CD14-positive monocyte (primary cell): ENCODE results near the gene TOMM20. TPM values are rescaled to one million over a fixed set of nuclear protein-coding genes. Genes with fewer than 3 reads are reported as not detected.

ENCODE experiments used
- DNase-seq, 3 donors: peaks; one replicate each; pipeline ENCODE4 v3.0.0-alpha.2; 2011 to 2022
- H2AFZ ChIP-seq: 2 replicates; pipeline ENCODE4 v1.6.0; 2012; ENCODE audit warnings: mild to moderate bottlenecking, low read depth, low read length, inconsistent platforms; ENCODE audit not compliant: insufficient read depth, poor library complexity, severe bottlenecking
- H3K27ac ChIP-seq, 2 donors: 1 replicate in 1 of 2; 2 replicates in 1 of 2; pipeline ENCODE4 v1.5.1; 2012 to 2013; ENCODE audit warnings: low read length in 2 of 2, control low read depth in 1 of 2, inconsistent platforms in 1 of 2, low read depth in 1 of 2, mild to moderate bottlenecking in 1 of 2
- H3K27me3 ChIP-seq, 2 donors: one replicate each; pipeline versions ENCODE4 v1.6.0 to v1.6.1; 2011 to 2013; ENCODE audit warnings: low read length in 2 of 2; ENCODE audit not compliant: control insufficient read depth in 2 of 2, insufficient read depth in 2 of 2
- H3K36me3 ChIP-seq, 2 donors: replicated peaks in 1 of 2; 1 replicate in 1 of 2; 2 replicates in 1 of 2; pipeline versions ENCODE4 v1.5.1 to v1.6.1; 2012 to 2013; ENCODE audit warnings: low read length in 2 of 2, control low read depth in 1 of 2, inconsistent platforms in 1 of 2, mild to moderate bottlenecking in 1 of 2; ENCODE audit not compliant: insufficient read depth in 2 of 2, control insufficient read depth in 1 of 2
- H3K4me1 ChIP-seq, 2 donors: 1 replicate in 1 of 2; 2 replicates in 1 of 2; pipeline versions ENCODE4 v1.5.1 to v1.6.1; 2012 to 2013; ENCODE audit warnings: low read length in 2 of 2, control low read depth in 1 of 2, inconsistent platforms in 1 of 2, mild to moderate bottlenecking in 1 of 2, moderate library complexity in 1 of 2; ENCODE audit not compliant: insufficient read depth in 2 of 2, control insufficient read depth in 1 of 2
- H3K4me2 ChIP-seq: replicated peaks from 2 replicates; pipeline ENCODE3; 2012; ENCODE audit warnings: low read length, moderate library complexity, mild to moderate bottlenecking; ENCODE audit not compliant: poor library complexity, severe bottlenecking; ENCODE audit errors: extremely low read depth
- H3K4me3 ChIP-seq, 3 experiments: fragments of 200-600 bp in 1 of 3; sonication (generic) in 1 of 3; replicated peaks in 1 of 3; 1 replicate in 2 of 3; 2 replicates in 1 of 3; pipeline ENCODE4 v1.5.1; 2011 to 2013; ENCODE audit warnings: low read length in 3 of 3, mild to moderate bottlenecking in 3 of 3, control low read depth in 2 of 3, low read depth in 2 of 3, inconsistent platforms in 1 of 3, moderate library complexity in 1 of 3
- H3K79me2 ChIP-seq: 2 replicates; pipeline ENCODE4 v1.6.0; 2012; ENCODE audit warnings: mild to moderate bottlenecking, control low read depth, inconsistent platforms, low read length, moderate library complexity; ENCODE audit not compliant: insufficient read depth
- H3K9ac ChIP-seq: 2 replicates; pipeline ENCODE4 v1.6.0; 2017; ENCODE audit warnings: low read length, mild to moderate bottlenecking; ENCODE audit not compliant: insufficient read depth, poor library complexity, severe bottlenecking
- H3K9me3 ChIP-seq, 2 donors: replicated peaks in 1 of 2; 1 replicate in 1 of 2; 2 replicates in 1 of 2; pipeline versions ENCODE4 v1.5.1 to v1.6.1; 2012 to 2013; ENCODE audit warnings: low read length in 2 of 2, control low read depth in 1 of 2; ENCODE audit not compliant: control insufficient read depth in 1 of 2, insufficient read depth in 1 of 2
- H4K20me1 ChIP-seq: 2 replicates; pipeline ENCODE4 v1.6.0; 2012; ENCODE audit warnings: mild to moderate bottlenecking, low read length, control low read depth, moderate library complexity; ENCODE audit not compliant: insufficient read depth
- H3K27ac Mint-ChIP-seq, 7 donors: one replicate each; pipeline ENCODE4 v1.8.0; 2020; ENCODE audit warnings: mild to moderate bottlenecking in 7 of 7, mixed read lengths in 7 of 7, moderate library complexity in 6 of 7, inconsistent platforms in 2 of 7
- H3K27me3 Mint-ChIP-seq, 3 donors: one replicate each; pipeline ENCODE4 v1.8.0; 2021 to 2022; ENCODE audit warnings: low read depth in 3 of 3, mild to moderate bottlenecking in 3 of 3, mixed read lengths in 3 of 3, moderate library complexity in 3 of 3, inconsistent platforms in 1 of 3
- H3K36me3 Mint-ChIP-seq, 2 donors: one replicate each; pipeline ENCODE4 v1.8.0; 2020; ENCODE audit warnings: mixed read lengths in 2 of 2, inconsistent platforms in 1 of 2, mild to moderate bottlenecking in 1 of 2
- H3K4me1 Mint-ChIP-seq: one replicate; pipeline ENCODE4 v1.8.0; 2020; ENCODE audit warnings: mild to moderate bottlenecking, mixed read lengths
- H3K4me3 Mint-ChIP-seq, 2 donors: one replicate each; pipeline ENCODE4 v1.8.0; 2020; ENCODE audit warnings: mild to moderate bottlenecking in 2 of 2, mixed read lengths in 2 of 2, moderate library complexity in 1 of 2
- H3K9me3 Mint-ChIP-seq, 7 donors: one replicate each; pipeline ENCODE4 v1.8.0; 2020 to 2022; ENCODE audit warnings: mixed read lengths in 7 of 7, mild to moderate bottlenecking in 6 of 7, moderate library complexity in 6 of 7, inconsistent platforms in 2 of 7
- CTCF ChIP-seq: fragments of 200-600 bp; IDR thresholded peaks from one replicate; pipeline ENCODE4 v1.8.0; 2022; ENCODE audit warnings: antibody characterized with exemption, mild to moderate bottlenecking
- WGBS: methylation state at CpG from one replicate; pipeline ENCODE4 v1.1.5; 2013; ENCODE audit warnings: missing lambda C conversion rate; ENCODE audit not compliant: insufficient coverage; 5-methylcytosine and 5-hydroxymethylcytosine counted together
- intact Hi-C, 2 donors: fragments of 100-400 bp; cut with micrococcal nuclease; formaldehyde crosslinking; loops; one replicate each; pipeline versions ENCODE4 v1.15.0 to v1.15.1; 2023
- polyA minus RNA-seq: library from RNA; depleted of rRNA, polyadenylated mRNA; stranded (reverse); fragments of >200 nt; gene quantifications from 2 replicates; pipeline ENCODE4 v1.2.3, GENCODE V29; 2012
- polyA plus RNA-seq, 3 donors: library from polyadenylated mRNA; depleted of rRNA in 1 of 3; unstranded in 2 of 3; stranded (reverse) in 1 of 3; fragments of 300-500 nt in 2 of 3; fragments of >200 nt in 1 of 3; fragmentation: Illumina TruSeq in 2 of 3; gene quantifications; 1 replicate in 2 of 3; 2 replicates in 1 of 3; pipeline ENCODE4 v1.2.3, GENCODE V29; 2012 to 2021
- total RNA-seq, 12 experiments: library from RNA in 1 of 12; stranded (reverse) in 1 of 12; fragments of 120-200 nt in 1 of 12; gene quantifications; one replicate each; pipeline ENCODE4 v1.2.4 and lab custom pipeline; 2013 to 2026; ENCODE audit warnings: mixed read lengths in 6 of 12, inconsistent platforms in 1 of 12

The TOMM20 gene
- 45.5 TPM for total RNA-seq (2013)
- 10 to 100 TPM; 26.5 to 34.8 (median 31.5) TPM for polyA plus RNA-seq
- 10.0 and 15.2 TPM in 2 replicates for polyA minus RNA-seq
- 29.0 to 157 (median 124) reads per million in 11 experiments for total RNA-seq (lab: John Stamatoyannopoulos, UW)

- Mint-ChIP-seq H3K27ac (peak within 1 kb of the TSS; percentile 96 to 99 (median 98)), H3K4me1 (peaks cover 20% of the 10 kb centered on the region), H3K36me3 (peaks cover 27 to 49% of the 10 kb centered on the region in 2 donors), H3K4me3 (peak within 1 kb of the TSS; percentile 94 to 96), H3K27me3 (no peaks in the 10 kb centered on the region), H3K9me3 (no peaks in the 10 kb centered on the region)
- WGBS, result under 1% methylated on average over 65 of the region's 67 CpGs
- H3K79me2 ChIP-seq, result peaks cover 50% of the 10 kb centered on the region
- peak within 1 kb of the TSS; percentile 96 for H2AFZ ChIP-seq
- H3K4me3 ChIP-seq, result peak within 1 kb of the TSS; percentile 86 to 96 (median 89)
- peaks cover 41% of the 10 kb centered on the region for H4K20me1 ChIP-seq
- peaks cover 20 to 28% of the 10 kb centered on the region in 2 donors for H3K4me1 ChIP-seq
- no peak for TF ChIP-seq CTCF
- DNase-seq, result peak; percentile 98 to 99 (median 98)
- H3K27me3 ChIP-seq, result no peaks in the 10 kb centered on the region
- peak within 1 kb of the TSS; percentile 97 for H3K4me2 ChIP-seq
- peak within 1 kb of the TSS; percentile 88 to 96 for H3K27ac ChIP-seq
- peak within 1 kb of the TSS; percentile 95 for H3K9ac ChIP-seq
- intact Hi-C loops, result loop anchor here (5.0 to 10.0 kb wide), 2 partner anchors 34 to 196 kb away; partner anchors contain the start of genes ARID4B (in 1 of the 2), GGPS1 (in 1 of the 2) and RBM34 (in 1 of the 2)
- peaks cover 14 to 44% of the 10 kb centered on the region in 2 donors for H3K36me3 ChIP-seq
- no peaks in the 10 kb centered on the region for H3K9me3 ChIP-seq
Measured at GRCh38 chr1:235128456-235129328, at the start of gene TOMM20. TOMM20 (minus strand) TSS chr1:235128837; CDS start chr1:235128715, 122 bp downstream.

GRCh38 chr1:235176486-235176885 lies 47.8 kb upstream of the TOMM20 start:
- Mint-ChIP-seq H3K9me3 (no peaks in the 10 kb centered on the region), H3K27ac (no peak overlapping the region), H3K4me1 (no peaks in the 10 kb centered on the region), H3K36me3 (peaks cover 52 to 69% of the 10 kb centered on the region in 2 donors), H3K4me3 (no peak overlapping the region), H3K27me3 (peaks cover 0 to 3% (median 0%) of the 10 kb centered on the region in 3 donors)
- no peaks in the 10 kb centered on the region for H3K9me3 ChIP-seq
- peaks cover 71 to 86% of the 10 kb centered on the region in 2 donors for H3K36me3 ChIP-seq
- no peak overlapping the region for H3K4me3 ChIP-seq
- H3K4me1 ChIP-seq, result no peaks in the 10 kb centered on the region
- DNase-seq, result no peak
- no peaks in the 10 kb centered on the region for H3K27me3 ChIP-seq
- no peaks in the 10 kb centered on the region for H3K79me2 ChIP-seq
- WGBS, result 97% methylated on average over 6 of the region's 7 CpGs
- no peak overlapping the region for H3K4me2 ChIP-seq
- no peak overlapping the region for H3K27ac ChIP-seq
- no peak overlapping the region for H3K9ac ChIP-seq
- intact Hi-C loops, result no loop called here
- no peak for TF ChIP-seq CTCF
- H4K20me1 ChIP-seq, result peaks cover 30% of the 10 kb centered on the region
- no peak overlapping the region for H2AFZ ChIP-seq
